Smooth muscle cell (in vitro differentiated cells): ENCODE results near the gene KCNT2. TPM values are rescaled to one million over a fixed set of nuclear protein-coding genes. Genes with fewer than 3 reads are reported as not detected.

Experiments used
- DNase-seq: peaks from one replicate; lab custom pipeline; 2025; ENCODE audit not compliant: unreplicated experiment; lab: John Stamatoyannopoulos, UW
- H2AFZ ChIP-seq: fragments of 200-600 bp; sonication (generic); 2 replicates; pipeline ENCODE4 v1.6.0; 2016; ENCODE audit warnings: antibody characterized with exemption, low read depth, mild to moderate bottlenecking
- H3F3A ChIP-seq: fragments of 200-600 bp; sonication (generic); 2 replicates; pipeline ENCODE4 v1.6.0; 2017; ENCODE audit warnings: antibody characterized with exemption, low read depth
- H3K27ac ChIP-seq: fragments of 200-600 bp; sonication (generic); 2 replicates; pipeline ENCODE4 v1.5.1; 2016; ENCODE audit warnings: low read depth, mild to moderate bottlenecking
- H3K27me3 ChIP-seq: fragments of 200-600 bp; sonication (generic); 2 replicates; pipeline ENCODE4 v1.6.1; 2016; ENCODE audit warnings: low read depth, mild to moderate bottlenecking
- H3K36me3 ChIP-seq: fragments of 200-600 bp; sonication (generic); 2 replicates; pipeline ENCODE4 v1.5.1; 2016; ENCODE audit warnings: low read depth
- H3K4me1 ChIP-seq: fragments of 200-600 bp; sonication (generic); 2 replicates; pipeline ENCODE4 v1.5.1; 2016; ENCODE audit warnings: low read depth
- H3K4me2 ChIP-seq: fragments of 200-600 bp; sonication (generic); 2 replicates; pipeline ENCODE4 v1.6.0; 2016; ENCODE audit warnings: mild to moderate bottlenecking
- H3K4me3 ChIP-seq: fragments of 200-600 bp; sonication (generic); 2 replicates; pipeline ENCODE4 v1.5.1; 2016; ENCODE audit warnings: mild to moderate bottlenecking
- H3K79me2 ChIP-seq: fragments of 200-600 bp; sonication (generic); 2 replicates; pipeline ENCODE4 v1.6.0; 2016; ENCODE audit warnings: low read depth, mild to moderate bottlenecking
- H3K9ac ChIP-seq: fragments of 200-600 bp; sonication (generic); 2 replicates; pipeline ENCODE4 v1.6.0; 2016; ENCODE audit warnings: low read depth
- H3K9me3 ChIP-seq: fragments of 200-600 bp; sonication (generic); replicated peaks from 2 replicates; pipeline ENCODE4 v1.5.1; 2016; ENCODE audit warnings: low read depth
- H4K20me1 ChIP-seq: fragments of 200-600 bp; sonication (generic); 2 replicates; pipeline ENCODE4 v1.6.0; 2016; ENCODE audit warnings: low read depth
- CTCF ChIP-seq: fragments of 200-600 bp; sonication (generic); IDR thresholded peaks from 2 replicates; pipeline ENCODE4 v1.5.1; 2017; ENCODE audit warnings: borderline replicate concordance, mild to moderate bottlenecking, antibody characterized with exemption; ENCODE audit not compliant: insufficient read depth, poor library complexity, severe bottlenecking
- WGBS: methylation state at CpG from one replicate; pipeline ENCODE4 v1.1.7; 2016; ENCODE audit warnings: low lambda C conversion rate; 5-methylcytosine and 5-hydroxymethylcytosine counted together
- polyA plus RNA-seq: library from polyadenylated mRNA; unstranded; fragments of >200 nt; fragmentation: Nextera tagmentation; extraction: Ambion mirVana; gene quantifications from 2 replicates; pipeline ENCODE4 v1.2.1, GENCODE V29; 2016
- total RNA-seq: library from RNA; depleted of rRNA; stranded (reverse); fragments of >200 nt; gene quantifications from 2 replicates; pipeline ENCODE4 v1.2.3, GENCODE V29; 2014

KCNT2 gene
- total and polyA plus RNA-seq, 2 experiments from 2014 or later = 1.3 to 2.7 TPM

DNA sequence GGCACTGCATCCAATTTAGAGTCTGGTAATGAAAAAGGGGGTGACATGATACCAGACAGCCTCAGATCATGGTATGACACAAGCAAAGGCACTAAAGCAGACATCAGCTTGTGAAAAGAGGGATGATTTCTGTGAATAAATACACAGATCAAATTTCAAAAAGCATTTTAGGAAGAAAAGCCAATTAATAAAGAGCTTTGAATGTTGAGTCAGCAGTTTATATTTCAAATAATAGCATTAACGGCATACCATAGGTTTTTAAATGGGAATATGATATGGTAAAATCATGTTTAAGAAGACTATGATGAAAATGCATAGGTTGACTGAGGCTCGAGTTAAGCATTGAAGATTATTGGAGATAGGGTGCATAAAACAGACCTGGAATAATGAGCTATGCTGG is 13.5 kb downstream of the KCNT2 start:
- no peak overlapping the region for H2AFZ ChIP-seq
- no peaks in the 10 kb centered on the region for H3K79me2 ChIP-seq
- 87% methylated on average over 2 of the region's 2 CpGs for WGBS
- no peaks in the 10 kb centered on the region for H3F3A ChIP-seq
- no peak for DNase-seq
- no peak overlapping the region for H3K27ac ChIP-seq
- H3K4me2 ChIP-seq = no peak overlapping the region
- H3K4me3 ChIP-seq = no peak overlapping the region
- no peaks in the 10 kb centered on the region for H3K36me3 ChIP-seq
- no peaks in the 10 kb centered on the region for H3K9me3 ChIP-seq
- no peaks in the 10 kb centered on the region for H4K20me1 ChIP-seq
- no peak for TF ChIP-seq CTCF
- no peak overlapping the region for H3K9ac ChIP-seq
- no peaks in the 10 kb centered on the region for H3K27me3 ChIP-seq
- H3K4me1 ChIP-seq = no peaks in the 10 kb centered on the region

- Histone ChIP-seq H3K79me2 (no peaks in the 10 kb centered on the region), H3F3A (no peaks in the 10 kb centered on the region), H3K4me1 (no peaks in the 10 kb centered on the region), H3K4me3 (no peak overlapping the region), H3K9ac (no peak overlapping the region), H3K36me3 (no peaks in the 10 kb centered on the region), H3K27ac (no peak overlapping the region), H2AFZ (no peak overlapping the region), H4K20me1 (no peaks in the 10 kb centered on the region), H3K4me2 (no peak overlapping the region), H3K9me3 (no peaks in the 10 kb centered on the region), H3K27me3 (no peaks in the 10 kb centered on the region)
- no peak for TF ChIP-seq CTCF
- no peak for DNase-seq
Measured at GRCh38 chr1:196593955-196594354, 14.3 kb downstream of the KCNT2 start.

DNA sequence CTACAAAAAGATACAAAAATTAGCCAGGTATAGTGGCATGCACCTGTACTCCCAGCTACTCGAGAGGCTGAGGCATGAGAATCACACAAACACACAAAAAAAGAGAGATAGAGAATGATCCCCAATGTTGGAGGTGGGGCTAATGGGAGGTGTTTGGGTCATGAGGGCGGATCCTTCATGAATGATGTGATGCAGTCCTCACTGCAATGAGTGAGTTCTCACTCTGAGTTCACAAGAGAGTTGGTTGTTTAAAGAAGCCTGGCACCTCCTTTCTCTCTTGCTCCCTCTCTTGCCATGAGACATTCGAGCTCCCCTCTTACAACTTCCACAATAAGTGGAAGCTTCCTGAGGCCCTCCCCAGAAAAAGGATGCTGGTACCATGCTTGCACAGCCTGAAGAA is 17.3 kb downstream of the KCNT2 start:
- WGBS = 97% methylated on average over 3 of the region's 3 CpGs
- H3K4me3 ChIP-seq = no peak overlapping the region

More for the DNA sequence above, 17.3 kb downstream of the KCNT2 start:
- H4K20me1 ChIP-seq = no peaks in the 10 kb centered on the region
- no peak for TF ChIP-seq CTCF
- H3K27me3 ChIP-seq = no peaks in the 10 kb centered on the region
- no peaks in the 10 kb centered on the region for H3K9me3 ChIP-seq
- no peaks in the 10 kb centered on the region for H3K4me1 ChIP-seq
- H3K27ac ChIP-seq = no peak overlapping the region
- H3K9ac ChIP-seq = no peak overlapping the region
- no peak overlapping the region for H2AFZ ChIP-seq
- H3K4me2 ChIP-seq = no peak overlapping the region
- no peaks in the 10 kb centered on the region for H3K79me2 ChIP-seq
- no peak for DNase-seq
- H3K36me3 ChIP-seq = no peaks in the 10 kb centered on the region
- no peaks in the 10 kb centered on the region for H3F3A ChIP-seq
